HG03135 (cell line): ENCODE measurements around the gene SLC25A19.

ENCODE experiments used
- ATAC-seq: cut with Tn5 transposase; IDR thresholded peaks from one replicate; pipeline ENCODE4 v1.9.1; 2021; ENCODE audit warnings: mild to moderate bottlenecking, moderate library complexity; ENCODE audit not compliant: unreplicated experiment

Gene SLC25A19

DNA sequence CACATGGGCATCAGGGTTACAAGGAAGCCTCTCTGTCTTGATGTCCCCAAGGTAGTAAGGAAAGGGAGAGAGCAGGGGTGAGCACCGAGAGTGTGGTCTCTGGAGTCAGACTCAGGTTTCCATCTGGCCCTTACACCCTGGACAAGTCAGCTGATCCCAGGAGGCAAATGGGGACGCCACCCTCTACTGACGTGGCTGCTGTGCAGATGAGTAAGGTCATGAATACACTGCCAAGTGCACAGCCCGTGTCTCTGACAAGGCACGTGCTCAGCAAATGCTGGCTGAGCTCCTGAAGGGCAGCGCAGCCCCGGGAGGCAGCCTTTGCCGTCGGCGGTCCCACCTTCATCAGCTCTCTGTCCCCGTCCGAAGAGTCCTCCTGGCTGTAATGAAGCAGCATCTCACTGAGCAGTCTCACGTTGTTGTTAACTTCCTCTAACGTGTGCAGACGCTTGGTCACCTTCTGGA, 47.2 kb downstream of the SLC25A19 start:
- ATAC-seq, result no peak

DNA sequence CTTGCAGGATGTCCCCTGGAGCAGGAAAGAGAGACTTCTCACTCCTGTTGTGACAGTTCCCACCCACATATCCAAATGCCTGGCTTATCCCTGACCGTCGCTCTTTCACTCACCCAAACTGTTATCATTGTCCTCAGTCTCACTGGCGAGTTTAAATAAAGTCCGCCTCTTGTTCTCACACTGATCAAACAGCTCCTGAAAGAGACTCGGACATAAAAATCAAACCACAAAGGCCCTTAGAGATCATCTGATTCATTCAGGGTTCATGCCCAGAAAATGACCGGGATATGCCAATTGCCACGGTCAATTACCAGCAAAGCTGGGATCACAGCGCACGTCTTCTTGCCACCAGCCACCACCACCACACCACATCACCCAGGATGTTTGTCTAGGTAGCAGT, 47.7 kb downstream of the SLC25A19 start:
- no peak for ATAC-seq

GRCh38 chr17:75241143-75241430, 48.1 kb downstream of the SLC25A19 start:
- ATAC-seq, result no peak

GRCh38 chr17:75240394-75241142, 48.7 kb downstream of the SLC25A19 start:
- no peak for ATAC-seq

DNA sequence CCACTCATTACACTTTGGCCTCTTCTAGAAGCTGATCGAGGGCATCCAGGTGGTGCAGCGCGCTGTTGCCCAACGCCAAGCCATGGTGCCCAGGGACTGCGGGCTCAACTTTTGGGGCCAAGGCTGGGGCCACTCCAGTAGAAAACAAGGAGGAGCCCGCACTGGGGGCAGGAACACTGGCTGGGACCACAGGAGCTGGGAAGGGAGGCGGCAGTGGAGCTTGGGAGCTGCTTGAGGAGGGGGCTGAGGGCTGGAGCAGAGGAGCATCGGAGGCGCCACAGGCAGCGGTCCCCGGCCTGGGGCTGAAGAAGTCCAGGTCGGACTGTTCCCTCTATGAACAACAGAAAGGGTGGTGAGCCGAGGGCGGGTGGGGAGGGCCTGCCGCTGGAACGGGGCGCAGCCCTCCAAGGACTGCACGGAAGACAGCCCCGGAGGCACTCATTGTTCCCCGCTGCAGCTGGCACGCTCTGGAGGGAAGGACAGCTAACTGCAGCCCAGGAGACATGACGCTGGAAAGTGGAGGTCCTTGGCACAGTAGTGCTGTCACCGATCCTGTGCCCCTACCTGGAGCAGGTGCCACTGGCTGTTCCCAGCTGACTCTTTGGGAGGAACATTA, 49.3 kb downstream of the SLC25A19 start:
- no peak for ATAC-seq

GRCh38 chr17:75239214-75239613, 50.0 kb downstream of the SLC25A19 start:
- no peak for ATAC-seq

DNA sequence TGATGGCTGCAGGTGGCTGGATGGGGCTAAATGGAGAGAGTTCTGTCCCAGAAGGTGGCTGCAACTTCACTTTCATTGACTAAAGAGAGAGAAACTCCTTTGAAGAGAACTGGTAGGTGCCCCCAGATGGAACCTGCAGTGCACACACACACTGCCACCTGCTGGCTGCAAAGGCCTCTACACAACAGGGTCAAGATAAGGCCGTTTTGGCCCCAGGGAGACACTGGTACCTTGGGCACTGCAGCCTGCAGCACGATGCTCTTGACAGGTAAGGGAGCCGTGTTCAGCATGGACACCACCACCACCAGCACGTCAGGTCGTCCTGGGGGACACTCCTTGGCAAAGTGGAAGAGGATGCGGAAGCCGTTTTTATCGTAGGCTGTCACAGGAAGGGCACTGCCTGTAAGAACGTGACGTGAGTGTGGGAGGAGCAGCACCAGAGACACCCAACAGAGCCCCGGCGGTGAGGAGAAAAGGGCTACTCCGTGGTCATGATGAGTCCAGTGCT, 50.5 kb downstream of the SLC25A19 start:
- ATAC-seq, result no peak

DNA sequence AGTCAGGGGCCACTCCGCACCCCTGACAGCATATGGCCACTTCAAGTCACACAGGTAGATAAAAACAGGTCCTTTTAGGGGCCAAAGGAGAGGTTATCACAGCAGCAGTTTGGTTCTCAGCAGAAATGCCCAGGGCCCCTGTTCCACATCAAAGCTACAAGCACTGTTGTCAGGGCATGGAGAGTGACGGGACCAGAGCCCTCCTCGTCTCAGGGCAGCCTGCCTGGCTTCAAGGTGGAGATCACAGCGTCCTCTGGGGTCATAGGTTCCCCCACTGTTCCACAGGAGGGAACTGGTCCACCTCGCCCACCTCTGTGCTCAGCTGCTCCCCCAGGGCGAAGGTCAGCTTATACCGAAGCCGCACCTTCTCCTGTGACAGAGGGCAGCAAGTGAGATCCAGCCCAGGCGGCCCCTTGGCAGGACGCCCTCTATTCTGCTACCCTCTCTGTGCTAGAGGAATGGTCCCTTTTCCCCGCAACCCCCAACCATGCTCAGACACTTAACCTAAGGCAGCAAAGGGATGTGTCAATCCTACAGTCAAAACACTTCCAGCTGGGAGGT, 51.1 kb downstream of the SLC25A19 start:
- no peak for ATAC-seq

GRCh38 chr17:75237100-75238014, 51.9 kb downstream of the SLC25A19 start:
- ATAC-seq, result no peak

- no peak for ATAC-seq
Observed at GRCh38 chr17:75232786-75233185, 56.4 kb downstream of the SLC25A19 start.

DNA sequence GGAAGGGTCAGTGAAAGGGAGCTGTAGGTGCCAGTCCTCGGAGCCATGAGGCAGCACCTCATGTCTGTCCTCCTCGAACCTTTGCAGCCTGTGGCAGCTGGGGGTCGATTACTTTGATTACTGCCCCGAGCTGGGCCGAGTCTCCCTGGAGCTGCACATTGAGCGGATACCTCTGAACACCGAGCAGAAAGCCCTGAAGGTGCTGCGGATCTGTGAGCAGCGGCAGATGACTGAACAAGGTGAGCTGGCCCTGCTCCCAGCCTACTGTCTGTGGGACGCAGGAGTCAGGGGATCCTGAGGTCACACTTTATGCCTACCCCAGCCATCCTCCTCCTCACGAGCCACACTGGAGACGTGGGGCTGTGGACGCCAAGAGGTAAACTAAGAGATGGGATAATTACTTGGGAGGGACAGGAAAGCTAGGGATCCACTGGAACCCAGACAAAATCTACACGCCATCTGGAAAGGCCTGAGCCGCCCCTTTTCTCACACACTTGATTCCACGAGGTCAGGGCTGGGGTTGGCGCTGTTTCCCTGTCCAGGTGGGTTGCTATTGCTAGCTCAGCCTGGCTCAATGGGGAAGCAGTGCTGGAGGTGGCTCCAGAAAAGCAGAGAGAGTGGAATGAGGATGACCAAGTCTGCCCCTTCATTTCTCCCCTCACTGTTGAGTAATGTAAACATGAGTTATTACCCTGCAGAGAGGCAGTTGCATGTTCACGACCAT, 57.3 kb downstream of the SLC25A19 start:
- no peak for ATAC-seq

DNA sequence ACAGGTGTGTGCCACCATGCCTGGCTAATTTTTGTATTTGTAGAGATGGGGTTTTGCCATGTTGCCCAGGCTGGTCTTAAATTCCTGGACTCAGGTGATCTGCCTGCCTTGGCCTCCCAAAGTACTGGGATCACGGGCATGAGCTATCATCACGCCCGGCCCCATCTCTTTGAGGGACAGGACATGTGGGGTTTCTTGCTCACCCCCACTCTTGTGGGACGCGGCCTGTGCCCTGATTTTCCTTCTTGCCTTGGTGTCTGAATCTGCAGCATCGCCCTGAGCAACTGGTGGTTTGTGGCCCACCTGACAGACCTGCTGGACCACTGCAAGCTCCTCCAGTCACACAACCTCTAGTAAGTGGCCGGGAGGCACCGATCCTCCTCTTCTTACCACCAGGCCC, 58.2 kb downstream of the SLC25A19 start:
- no peak for ATAC-seq

- ATAC-seq, result no peak
Observed at GRCh38 chr17:75228847-75229246, 60.4 kb downstream of the SLC25A19 start.

- no peak for ATAC-seq
Observed at GRCh38 chr17:75228305-75228704, 60.9 kb downstream of the SLC25A19 start.

- ATAC-seq, result no peak
Observed at GRCh38 chr17:75227729-75228128, 61.5 kb downstream of the SLC25A19 start.

DNA sequence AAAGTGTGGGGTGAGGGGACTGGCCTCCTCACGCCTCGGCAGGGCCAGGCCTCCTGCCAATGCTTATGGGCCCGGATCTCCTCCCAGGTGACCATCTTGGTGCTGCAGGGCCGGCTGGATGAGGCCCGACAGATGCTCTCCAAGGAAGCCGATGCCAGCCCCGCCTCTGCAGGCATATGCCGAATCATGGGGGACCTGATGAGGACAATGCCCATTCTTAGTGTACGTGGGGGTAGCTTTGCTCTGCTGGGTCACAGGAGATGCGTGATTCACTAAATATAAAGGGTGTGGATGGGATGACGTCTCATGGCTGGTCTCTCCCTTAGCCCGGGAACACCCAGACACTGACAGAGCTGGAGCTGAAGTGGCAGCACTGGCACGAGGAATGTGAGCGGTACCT, 64.2 kb downstream of the SLC25A19 start:
- no peak for ATAC-seq
